Gastrocnemius medialis (tissue), 4 donors: ENCODE data around the gene DOC2A. TPM values are rescaled to one million over a fixed set of nuclear protein-coding genes. Genes with fewer than 3 reads are reported as not detected.
"Not testable (repeated sequence)": the region's sequence is repeated elsewhere in the genome, so short reads cannot be mapped to it uniquely, and the experiment has no call there.

ENCODE experiments used
- ATAC-seq, 2 donors: fragments of 150-250 bp; one replicate each; pipeline ENCODE4 v1.9.1; 2016
- DNase-seq, 2 donors: peaks; one replicate each; pipeline ENCODE4 v3.0.0-alpha.2; 2019
- H3K27ac ChIP-seq, 4 donors: fragments of 200-600 bp; sonication (generic); 1 replicate in 1 of 4; 2 replicates in 3 of 4; pipeline ENCODE4 v1.5.1; 2016 to 2018; ENCODE audit warnings: mild to moderate bottlenecking in 2 of 4, moderate library complexity in 1 of 4
- H3K27me3 ChIP-seq, 3 donors: fragments of 200-600 bp; sonication (generic) in 2 of 3; 1 replicate in 1 of 3; 2 replicates in 2 of 3; pipeline versions ENCODE4 v1.5.1 to v1.6.0; 2016 to 2019; ENCODE audit warnings: mild to moderate bottlenecking in 1 of 3, moderate library complexity in 1 of 3
- H3K36me3 ChIP-seq, 2 donors: fragments of 200-600 bp; sonication (generic) in 1 of 2; one replicate each; pipeline ENCODE4 v1.5.1; 2017 to 2018
- H3K4me1 ChIP-seq, 2 donors: fragments of 200-600 bp; sonication (generic) in 1 of 2; one replicate each; pipeline ENCODE4 v1.5.1; 2016 to 2017; ENCODE audit warnings: mild to moderate bottlenecking in 2 of 2
- H3K4me3 ChIP-seq, 4 donors: fragments of 200-600 bp; sonication (generic) in 3 of 4; 1 replicate in 1 of 4; 2 replicates in 3 of 4; pipeline ENCODE4 v1.5.1; 2016 to 2019; ENCODE audit warnings: mild to moderate bottlenecking in 2 of 4
- H3K9me3 ChIP-seq, 3 donors: fragments of 200-600 bp; sonication (generic) in 2 of 3; 1 replicate in 1 of 3; 2 replicates in 2 of 3; pipeline ENCODE4 v1.5.1; 2016 to 2019
- POLR2A ChIP-seq, 2 donors: fragments of 450-650 bp; IDR thresholded peaks; one replicate each; pipeline ENCODE4 v1.6.1; 2017; ENCODE audit warnings: antibody characterized with exemption in 2 of 2, mild to moderate bottlenecking in 2 of 2, moderate library complexity in 2 of 2
- in situ Hi-C, 4 donors: fragments of 200-750 bp; cut with MboI; loops; one replicate each; pipeline versions ENCODE4 v1.15.0 to v1.8.0; 2017; ENCODE audit warnings: low sequenced_read_pairs in 4 of 4
- intact Hi-C: fragments of 100-400 bp; cut with DNase I; formaldehyde crosslinking; loops from one replicate; pipeline ENCODE4 v1.15.1; 2023; ENCODE audit warnings: low total_unique reads
- total RNA-seq, 4 donors: library from RNA; depleted of rRNA; stranded (reverse); fragments of >200 nt; gene quantifications; one replicate each; pipeline versions ENCODE4 v1.1.0 to v1.2.3, GENCODE V29; 2016
- TF ChIP-seq, protein P1 (sequence below), 5 experiments: fragments of 450-650 bp in 3 of 5; fragments of 200-600 bp in 2 of 5; sonication (generic) in 2 of 5; IDR thresholded peaks in 4 of 5; conservative IDR thresholded peaks in 1 of 5; 1 replicate in 4 of 5; 2 replicates in 1 of 5; pipeline ENCODE4 v1.5.1; 2016 to 2019; ENCODE audit warnings: antibody characterized with exemption in 5 of 5, mild to moderate bottlenecking in 3 of 5, moderate library complexity in 3 of 5

The DOC2A gene
- total RNA-seq, 4 donors from 2014 or later: not detected

- H3K27ac ChIP-seq: peak overlapping the region; percentile 74 to 94 (median 88)
- no peak for TF ChIP-seq POLR2A (IDR thresholded peaks at IDR 0.05)
- TF ChIP-seq, protein P1, sequence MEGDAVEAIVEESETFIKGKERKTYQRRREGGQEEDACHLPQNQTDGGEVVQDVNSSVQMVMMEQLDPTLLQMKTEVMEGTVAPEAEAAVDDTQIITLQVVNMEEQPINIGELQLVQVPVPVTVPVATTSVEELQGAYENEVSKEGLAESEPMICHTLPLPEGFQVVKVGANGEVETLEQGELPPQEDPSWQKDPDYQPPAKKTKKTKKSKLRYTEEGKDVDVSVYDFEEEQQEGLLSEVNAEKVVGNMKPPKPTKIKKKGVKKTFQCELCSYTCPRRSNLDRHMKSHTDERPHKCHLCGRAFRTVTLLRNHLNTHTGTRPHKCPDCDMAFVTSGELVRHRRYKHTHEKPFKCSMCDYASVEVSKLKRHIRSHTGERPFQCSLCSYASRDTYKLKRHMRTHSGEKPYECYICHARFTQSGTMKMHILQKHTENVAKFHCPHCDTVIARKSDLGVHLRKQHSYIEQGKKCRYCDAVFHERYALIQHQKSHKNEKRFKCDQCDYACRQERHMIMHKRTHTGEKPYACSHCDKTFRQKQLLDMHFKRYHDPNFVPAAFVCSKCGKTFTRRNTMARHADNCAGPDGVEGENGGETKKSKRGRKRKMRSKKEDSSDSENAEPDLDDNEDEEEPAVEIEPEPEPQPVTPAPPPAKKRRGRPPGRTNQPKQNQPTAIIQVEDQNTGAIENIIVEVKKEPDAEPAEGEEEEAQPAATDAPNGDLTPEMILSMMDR (IDR thresholded peaks at IDR 0.05 in 4 of 5, conservative IDR thresholded peaks at IDR 0.05 in 1 of 5): no peak
- H3K9me3 ChIP-seq: no peaks in the 10 kb centered on the region
- no peak for DNase-seq
- peak overlapping the region; percentile 67 to 95 (median 80) for H3K4me3 ChIP-seq
- peak in 1 of 2 donors; percentile 2 for ATAC-seq
- H3K27me3 ChIP-seq: no peaks in the 10 kb centered on the region
- peaks cover 0 to 12% of the 10 kb centered on the region in 2 donors for H3K36me3 ChIP-seq
- in situ Hi-C loops: no loop called here
- intact Hi-C loops: loop anchor here (1.0 to 5.0 kb wide), 3 partner anchors 34 to 171 kb away; partner anchors contain the start of genes HIRIP3, INO80E, KCTD13 and KIF22
- H3K4me1 ChIP-seq: peaks cover 6 to 12% of the 10 kb centered on the region in 2 donors
Observed at GRCh38 chr16:29961127-29961478, 49.7 kb downstream of the DOC2A start.

DNA sequence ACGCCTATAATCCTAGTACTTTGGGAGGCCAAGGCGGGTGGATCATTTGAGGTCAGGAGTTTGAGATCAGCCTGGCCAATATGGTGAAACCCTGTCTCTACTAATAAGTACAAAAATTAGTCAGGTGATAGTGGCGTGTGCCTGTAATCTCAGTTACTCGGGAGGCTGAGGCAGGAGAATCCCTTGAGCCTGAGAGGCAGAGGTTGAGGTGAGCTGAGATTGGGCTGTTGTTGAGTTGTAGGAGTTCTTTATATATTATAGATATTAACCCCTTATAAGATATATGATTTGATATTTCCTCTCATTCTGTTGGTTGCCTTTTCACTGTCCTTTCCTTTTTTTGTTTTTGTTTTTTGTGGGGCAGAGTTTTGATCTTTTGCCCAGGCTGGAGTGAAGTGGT lies 51.0 kb downstream of the DOC2A start:
- peaks cover 6 to 12% of the 10 kb centered on the region in 2 donors for H3K4me1 ChIP-seq
- ATAC-seq, H3K27ac ChIP-seq, H3K4me3 ChIP-seq, H3K9me3 ChIP-seq, in situ Hi-C loops, H3K36me3 ChIP-seq, H3K27me3 ChIP-seq, DNase-seq: not testable (repeated sequence)
- intact Hi-C loops: loop anchor here (2.0 to 5.0 kb wide), 2 partner anchors 33 to 37 kb away; partner anchors contain the start of genes HIRIP3, INO80E and KCTD13

DNA sequence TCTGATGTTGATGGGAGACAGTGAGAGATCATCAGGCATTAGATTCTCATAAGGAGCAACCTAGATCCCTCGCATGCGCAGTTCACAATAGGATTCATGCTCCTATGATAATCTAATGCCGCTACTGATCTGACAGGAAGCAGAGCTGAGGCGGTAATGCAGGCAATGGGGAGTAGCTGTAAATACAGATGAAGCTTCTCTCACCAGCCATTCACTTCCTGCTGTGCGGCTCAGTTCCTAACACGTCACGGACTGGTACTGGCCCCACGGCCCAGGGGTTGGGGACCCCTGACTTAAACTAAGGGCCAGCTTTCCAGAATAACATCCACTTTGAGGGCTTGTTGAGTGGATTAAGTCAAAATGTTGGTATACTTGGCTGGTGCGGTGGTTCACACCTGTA lies 51.5 kb downstream of the DOC2A start:
- in situ Hi-C loops: no loop called here
- no peaks in the 10 kb centered on the region for H3K9me3 ChIP-seq

DNA sequence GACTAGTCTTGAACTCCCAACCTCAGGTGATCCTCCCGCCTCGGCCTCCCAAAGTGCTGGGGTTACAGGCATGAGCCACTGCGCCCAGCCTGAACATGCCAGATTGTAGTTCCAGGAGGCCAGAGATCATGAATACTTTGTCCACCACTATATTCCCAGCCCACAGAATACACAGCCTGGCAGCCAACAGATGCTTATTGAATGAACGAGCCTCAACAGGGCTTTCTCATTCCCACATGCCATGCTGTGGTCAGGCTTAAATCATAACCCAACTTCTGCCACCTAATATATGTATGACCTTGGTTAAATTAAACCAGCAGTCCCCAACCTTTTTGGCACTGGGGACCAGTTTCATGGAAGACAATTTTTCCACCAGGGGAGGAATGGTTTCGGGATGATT lies 52.1 kb downstream of the DOC2A start:
- ATAC-seq (no peak), DNase-seq (no peak)
- in situ Hi-C loops (no loop called here), intact Hi-C loops (no loop called here)
- H3K4me1 ChIP-seq: peaks cover 6 to 12% of the 10 kb centered on the region in 2 donors
- H3K27me3 ChIP-seq: no peaks in the 10 kb centered on the region
- H3K9me3 ChIP-seq: no peaks in the 10 kb centered on the region
- no peaks in the 10 kb centered on the region for H3K36me3 ChIP-seq
- TF ChIP-seq, protein P1 (IDR thresholded peaks at IDR 0.05 in 4 of 5, conservative IDR thresholded peaks at IDR 0.05 in 1 of 5): no peak
- TF ChIP-seq POLR2A (IDR thresholded peaks at IDR 0.05): no peak
- no peak overlapping the region for H3K4me3 ChIP-seq
- H3K27ac ChIP-seq: no peak overlapping the region

More for the DNA sequence above, 51.5 kb downstream of the DOC2A start:
- H3K4me1 ChIP-seq: peaks cover 6 to 12% of the 10 kb centered on the region in 2 donors
- no peak for DNase-seq
- no peak overlapping the region for H3K4me3 ChIP-seq
- intact Hi-C loops: no loop called here
- TF ChIP-seq, protein P1 (IDR thresholded peaks at IDR 0.05 in 4 of 5, conservative IDR thresholded peaks at IDR 0.05 in 1 of 5): no peak
- no peak for TF ChIP-seq POLR2A (IDR thresholded peaks at IDR 0.05)
- ATAC-seq: no peak
- H3K27ac ChIP-seq: no peak overlapping the region
- no peaks in the 10 kb centered on the region for H3K27me3 ChIP-seq
- peaks cover 0 to 5% of the 10 kb centered on the region in 2 donors for H3K36me3 ChIP-seq

Other genes starting within 250 kb of the DOC2A start
- 1 to 10 TPM in 1 of 4 donors, not detected in 3; 1.7 TPM for gene ZG16, start 232.8 kb downstream of the DOC2A start, total RNA-seq
- gene KIF22, start 220.3 kb downstream of the DOC2A start, total RNA-seq: 10 to 100 TPM in 3 of 4 donors, 1 to 10 TPM in 1; 9.0 to 13.9 (median 12.8) TPM
- 100 to 1,000 TPM in 2 of 4 donors, 10 to 100 TPM in 2; 68.7 to 145 (median 96.4) TPM for gene MAZ, start 204.5 kb downstream of the DOC2A start, total RNA-seq
- 1 to 10 TPM in 1 of 4 donors, not detected in 3; 3.5 TPM for gene PRRT2, start 198.8 kb downstream of the DOC2A start, total RNA-seq
- gene PAGR1, start 194.9 kb downstream of the DOC2A start, total RNA-seq: 10 to 100 TPM; 15.5 to 29.2 (median 21.7) TPM
- 10 to 100 TPM; 40.3 to 77.5 (median 47.6) TPM for gene MVP, start 190.6 kb downstream of the DOC2A start, total RNA-seq
- gene CDIPT, start 147.8 kb downstream of the DOC2A start, total RNA-seq: 10 to 100 TPM; 35.5 to 71.8 (median 55.7) TPM
- 1 to 10 TPM in 1 of 4 donors, under 1 TPM in 3; 0.20 to 1.7 (median 0.56) TPM for gene SEZ6L2, start 111.5 kb downstream of the DOC2A start, total RNA-seq
- gene ASPHD1, start 110.5 kb downstream of the DOC2A start, total RNA-seq: not detected
- 1 to 10 TPM; 3.7 to 8.6 (median 6.3) TPM for gene KCTD13, start 84.8 kb downstream of the DOC2A start, total RNA-seq
- 100 to 1,000 TPM in 1 of 4 donors, 10 to 100 TPM in 3; 48.1 to 120 (median 60.2) TPM for gene TMEM219, start 48.9 kb downstream of the DOC2A start, total RNA-seq
- 10 to 100 TPM; 15.9 to 31.0 (median 22.1) TPM for gene TAOK2, start 37.2 kb downstream of the DOC2A start, total RNA-seq
- gene HIRIP3, start 15.4 kb downstream of the DOC2A start, total RNA-seq: 10 to 100 TPM; 13.5 to 25.6 (median 17.2) TPM
- 10 to 100 TPM; 45.4 to 74.8 (median 55.5) TPM for gene INO80E, start 14.8 kb downstream of the DOC2A start, total RNA-seq
- not detected for gene C16orf92, start 12.2 kb upstream of the DOC2A start, total RNA-seq
- under 1 TPM in 1 of 4 donors, not detected in 3; 0.27 TPM for gene TLCD3B, start 20.2 kb upstream of the DOC2A start, total RNA-seq
- over 10,000 TPM in 1 of 4 donors, 1,000 to 10,000 TPM in 3; 6,096 to 10,805 (median 7,093) TPM for gene ALDOA, start 54.7 kb upstream of the DOC2A start, total RNA-seq
- 10 to 100 TPM; 23.8 to 64.3 (median 44.7) TPM for gene PPP4C, start 65.0 kb upstream of the DOC2A start, total RNA-seq
- under 1 TPM; 0.29 to 0.92 (median 0.67) TPM for gene TBX6, start 80.9 kb upstream of the DOC2A start, total RNA-seq
- gene YPEL3, start 85.2 kb upstream of the DOC2A start, total RNA-seq: 100 to 1,000 TPM in 3 of 4 donors, 10 to 100 TPM in 1; 97.2 to 197 (median 154) TPM
- under 1 TPM in 2 of 4 donors, not detected in 2; 0.29 to 0.66 TPM for gene GDPD3, start 102.5 kb upstream of the DOC2A start, total RNA-seq
- 10 to 100 TPM; 28.6 to 48.7 (median 38.0) TPM for gene MAPK3, start 112.2 kb upstream of the DOC2A start, total RNA-seq
- 1 to 10 TPM in 3 of 4 donors, under 1 TPM in 1; 0.44 to 8.9 (median 5.8) TPM for gene CORO1A, start 172.6 kb upstream of the DOC2A start, total RNA-seq
- gene BOLA2B, start 182.6 kb upstream of the DOC2A start, total RNA-seq: 100 to 1,000 TPM in 3 of 4 donors, 10 to 100 TPM in 1; 96.7 to 228 (median 140) TPM
- 100 to 1,000 TPM in 1 of 4 donors, 10 to 100 TPM in 3; 23.6 to 103 (median 45.7) TPM for gene SLX1A, start 182.8 kb upstream of the DOC2A start, total RNA-seq
- 10 to 100 TPM in 1 of 4 donors, 1 to 10 TPM in 2, not detected in 1; 4.9 to 11.3 (median 9.2) TPM for gene SULT1A3, start 188.2 kb upstream of the DOC2A start, total RNA-seq
- 10 to 100 TPM in 1 of 4 donors, 1 to 10 TPM in 1, under 1 TPM in 2; 0.62 to 10.4 (median 0.91) TPM for gene NPIPB13, start 237.5 kb upstream of the DOC2A start, total RNA-seq